ENCODE measurements around the gene COL24A1. TPM values are rescaled to one million over a fixed set of nuclear protein-coding genes. Genes with fewer than 3 reads are reported as not detected.
"Not testable (repeated sequence)": the region's sequence is repeated elsewhere in the genome, so short reads cannot be mapped to it uniquely, and the experiment has no call there.

Gene COL24A1
- total RNA-seq, 1 experiment from 2014 or later, result 3.2 TPM

- H3K4me3 ChIP-seq, result no peak overlapping the region
- no peak overlapping the region for H3K27ac ChIP-seq
- H3K4me1 ChIP-seq, result no peaks in the 10 kb centered on the region
- no peaks in the 10 kb centered on the region for H3K27me3 ChIP-seq
- no peaks in the 10 kb centered on the region for H3K36me3 ChIP-seq
- DNase-seq, result no peak
- H3K9me3 ChIP-seq (replicated peaks), result no peaks in the 10 kb centered on the region
These were observed 332.3 kb downstream of the COL24A1 start for GRCh38 chr1:85824066-85824840.

GRCh38 chr1:85822696-85823095 is 333.9 kb downstream of the COL24A1 start:
- Histone ChIP-seq H3K4me1 (no peaks in the 10 kb centered on the region), H3K9me3 (replicated peaks) (no peaks in the 10 kb centered on the region; the same call in 1 of the 2 replicates), H3K4me3 (no peak overlapping the region), H3K27me3 (no peaks in the 10 kb centered on the region), H3K27ac (no peak overlapping the region), H3K36me3 (no peaks in the 10 kb centered on the region)
- DNase-seq, result no peak

- Histone ChIP-seq H3K27ac (no peak overlapping the region), H3K36me3 (no peaks in the 10 kb centered on the region), H3K4me1 (no peaks in the 10 kb centered on the region), H3K9me3 (replicated peaks) (no peaks in the 10 kb centered on the region; the same call in 1 of the 2 replicates), H3K4me3 (no peak overlapping the region), H3K27me3 (no peaks in the 10 kb centered on the region)
- no peak for DNase-seq
These were observed 338.2 kb downstream of the COL24A1 start for GRCh38 chr1:85818371-85818770.

- Histone ChIP-seq H3K4me3 (no peak overlapping the region), H3K27me3 (no peaks in the 10 kb centered on the region), H3K36me3 (no peaks in the 10 kb centered on the region), H3K4me1 (no peaks in the 10 kb centered on the region), H3K9me3 (replicated peaks) (no peaks in the 10 kb centered on the region; the same call in 1 of the 2 replicates), H3K27ac (no peak overlapping the region)
- no peak for DNase-seq
These were observed 340.0 kb downstream of the COL24A1 start for GRCh38 chr1:85816606-85817005.

GRCh38 chr1:85815906-85816305 is 340.7 kb downstream of the COL24A1 start:
- DNase-seq, result no peak
- Histone ChIP-seq H3K27ac (no peak overlapping the region), H3K27me3 (no peaks in the 10 kb centered on the region), H3K36me3 (no peaks in the 10 kb centered on the region), H3K4me1 (no peaks in the 10 kb centered on the region), H3K4me3 (no peak overlapping the region), H3K9me3 (replicated peaks) (no peaks in the 10 kb centered on the region; the same call in 1 of the 2 replicates)

GRCh38 chr1:85806236-85806965 is 350.2 kb downstream of the COL24A1 start:
- Histone ChIP-seq H3K36me3 (no peaks in the 10 kb centered on the region), H3K27me3 (no peaks in the 10 kb centered on the region), H3K4me1 (no peaks in the 10 kb centered on the region), H3K27ac (no peak overlapping the region), H3K9me3 (replicated peaks) (no peaks in the 10 kb centered on the region; the same call in 1 of the 2 replicates), H3K4me3 (no peak overlapping the region)
- no peak for DNase-seq

GRCh38 chr1:85801520-85801919 is 355.1 kb downstream of the COL24A1 start:
- no peak for DNase-seq
- Histone ChIP-seq H3K36me3 (no peaks in the 10 kb centered on the region), H3K4me3 (no peak overlapping the region), H3K4me1 (no peaks in the 10 kb centered on the region), H3K27me3 (no peaks in the 10 kb centered on the region), H3K27ac (no peak overlapping the region), H3K9me3 (replicated peaks) (no peaks in the 10 kb centered on the region)

- Histone ChIP-seq H3K4me1 (no peaks in the 10 kb centered on the region), H3K27ac (no peak overlapping the region), H3K27me3 (no peaks in the 10 kb centered on the region), H3K9me3 (replicated peaks) (no peaks in the 10 kb centered on the region), H3K4me3 (no peak overlapping the region), H3K36me3 (no peaks in the 10 kb centered on the region)
- no peak for DNase-seq
These were observed 356.8 kb downstream of the COL24A1 start for GRCh38 chr1:85799737-85800136.

GRCh38 chr1:85798419-85798818 is 358.2 kb downstream of the COL24A1 start:
- Histone ChIP-seq H3K4me3 (no peak overlapping the region), H3K9me3 (replicated peaks) (0 out of 2 replicates have a peak, but pooled peaks cover under 1% of the 10 kb centered on the region), H3K4me1 (no peaks in the 10 kb centered on the region), H3K27ac (no peak overlapping the region), H3K36me3 (no peaks in the 10 kb centered on the region), H3K27me3 (no peaks in the 10 kb centered on the region)
- DNase-seq, result no peak

GRCh38 chr1:85777021-85777420 is 379.6 kb downstream of the COL24A1 start:
- H3K27me3 ChIP-seq; H3K9me3 ChIP-seq (replicated peaks); H3K36me3 ChIP-seq; H3K4me1 ChIP-seq; H3K27ac ChIP-seq; H3K4me3 ChIP-seq; DNase-seq: not testable (repeated sequence)

- Histone ChIP-seq H3K4me3 (no peak overlapping the region), H3K36me3 (no peaks in the 10 kb centered on the region), H3K4me1 (no peaks in the 10 kb centered on the region), H3K27me3 (no peaks in the 10 kb centered on the region), H3K9me3 (replicated peaks) (no peaks in the 10 kb centered on the region), H3K27ac (no peak overlapping the region)
- no peak for DNase-seq
These were observed 393.8 kb downstream of the COL24A1 start for GRCh38 chr1:85762804-85763203.

GRCh38 chr1:85756864-85757263 is 399.7 kb downstream of the COL24A1 start:
- no peak overlapping the region for H3K4me3 ChIP-seq
- H3K9me3 ChIP-seq (replicated peaks), result no peaks in the 10 kb centered on the region
- H3K27me3 ChIP-seq, result no peaks in the 10 kb centered on the region
- no peaks in the 10 kb centered on the region for H3K4me1 ChIP-seq
- no peak overlapping the region for H3K27ac ChIP-seq
- no peaks in the 10 kb centered on the region for H3K36me3 ChIP-seq
- DNase-seq, result no peak

- Histone ChIP-seq H3K4me3 (no peak overlapping the region), H3K27me3 (no peaks in the 10 kb centered on the region), H3K9me3 (replicated peaks) (no peaks in the 10 kb centered on the region), H3K27ac (no peak overlapping the region), H3K4me1 (no peaks in the 10 kb centered on the region), H3K36me3 (no peaks in the 10 kb centered on the region)
- no peak for DNase-seq
These were observed 408.5 kb downstream of the COL24A1 start for GRCh38 chr1:85748120-85748519.

GRCh38 chr1:85746777-85747176 is 409.8 kb downstream of the COL24A1 start:
- H3K4me3 ChIP-seq, result no peak overlapping the region
- H3K9me3 ChIP-seq (replicated peaks), result no peaks in the 10 kb centered on the region
- H3K27me3 ChIP-seq, result no peaks in the 10 kb centered on the region
- H3K36me3 ChIP-seq, result no peaks in the 10 kb centered on the region
- DNase-seq, result no peak
- H3K4me1 ChIP-seq, result no peaks in the 10 kb centered on the region
- no peak overlapping the region for H3K27ac ChIP-seq

GRCh38 chr1:85743814-85744213 is 412.8 kb downstream of the COL24A1 start:
- no peak for DNase-seq
- no peak overlapping the region for H3K4me3 ChIP-seq
- no peaks in the 10 kb centered on the region for H3K9me3 ChIP-seq (replicated peaks)
- H3K27ac ChIP-seq, result no peak overlapping the region
- no peaks in the 10 kb centered on the region for H3K36me3 ChIP-seq
- H3K4me1 ChIP-seq, result no peaks in the 10 kb centered on the region
- H3K27me3 ChIP-seq, result no peaks in the 10 kb centered on the region
